ENCODE results near the gene EGLN3. TPM values are rescaled to one million over a fixed set of nuclear protein-coding genes. Genes with fewer than 3 reads are reported as not detected.

The EGLN3 gene
- total RNA-seq, 1 donor from 2014 or later, result 10.3 TPM

DNA sequence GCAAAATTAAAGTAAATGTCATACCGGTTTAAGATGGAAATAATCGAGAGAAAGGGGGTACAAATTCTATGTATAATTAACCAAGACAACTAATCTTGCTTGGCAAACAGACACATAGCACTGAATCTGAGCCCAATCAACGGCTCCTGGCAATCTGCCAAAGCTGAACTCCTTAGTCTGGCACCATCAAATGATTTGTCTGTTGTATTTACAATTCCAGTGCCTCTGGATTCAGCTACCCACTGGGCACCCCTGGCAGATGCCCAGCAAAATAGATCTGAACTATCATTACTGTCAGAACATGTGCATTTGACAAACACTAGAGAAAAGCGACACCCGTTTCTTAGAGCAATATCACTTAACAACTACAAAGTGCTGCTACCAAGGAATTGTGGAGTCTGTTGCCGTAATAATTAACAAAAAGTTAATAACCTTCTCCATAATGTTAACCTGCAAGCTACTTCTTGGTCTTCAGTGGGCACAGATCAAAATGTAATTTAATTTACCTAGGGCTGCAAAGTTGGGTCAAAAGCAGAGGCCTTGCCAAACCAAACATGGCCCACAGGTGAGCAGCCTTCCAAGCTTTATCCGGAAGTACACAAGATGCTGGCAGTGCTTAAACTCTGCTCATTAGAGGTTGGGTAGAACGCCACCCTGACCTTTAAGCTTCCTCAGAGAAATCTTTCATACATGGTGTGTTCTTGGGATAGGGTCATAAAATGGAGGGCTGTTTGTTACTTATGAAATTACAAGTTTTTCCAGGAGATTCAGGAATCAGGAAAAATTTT, 7.6 kb downstream of the EGLN3 start:
- H3K27ac ChIP-seq, result no peak overlapping the region
- H3K4me3 ChIP-seq, result no peak overlapping the region
- no peak for DNase-seq (ENCODE audit: extremely low spot score in 2 of 2)
- TF ChIP-seq POLR2A (IDR thresholded peaks at IDR 0.05) (no peak), POLR2AphosphoS5 (IDR thresholded peaks at IDR 0.05; ENCODE audit: insufficient read depth in 1 of 2, low read depth in 1 of 2) (no peak)
- TF ChIP-seq, protein P1, sequence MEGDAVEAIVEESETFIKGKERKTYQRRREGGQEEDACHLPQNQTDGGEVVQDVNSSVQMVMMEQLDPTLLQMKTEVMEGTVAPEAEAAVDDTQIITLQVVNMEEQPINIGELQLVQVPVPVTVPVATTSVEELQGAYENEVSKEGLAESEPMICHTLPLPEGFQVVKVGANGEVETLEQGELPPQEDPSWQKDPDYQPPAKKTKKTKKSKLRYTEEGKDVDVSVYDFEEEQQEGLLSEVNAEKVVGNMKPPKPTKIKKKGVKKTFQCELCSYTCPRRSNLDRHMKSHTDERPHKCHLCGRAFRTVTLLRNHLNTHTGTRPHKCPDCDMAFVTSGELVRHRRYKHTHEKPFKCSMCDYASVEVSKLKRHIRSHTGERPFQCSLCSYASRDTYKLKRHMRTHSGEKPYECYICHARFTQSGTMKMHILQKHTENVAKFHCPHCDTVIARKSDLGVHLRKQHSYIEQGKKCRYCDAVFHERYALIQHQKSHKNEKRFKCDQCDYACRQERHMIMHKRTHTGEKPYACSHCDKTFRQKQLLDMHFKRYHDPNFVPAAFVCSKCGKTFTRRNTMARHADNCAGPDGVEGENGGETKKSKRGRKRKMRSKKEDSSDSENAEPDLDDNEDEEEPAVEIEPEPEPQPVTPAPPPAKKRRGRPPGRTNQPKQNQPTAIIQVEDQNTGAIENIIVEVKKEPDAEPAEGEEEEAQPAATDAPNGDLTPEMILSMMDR (IDR thresholded peaks at IDR 0.05), result no peak
- intact Hi-C loops (cut with DNase I), result no loop called here
- H3K36me3 ChIP-seq, result no peaks in the 10 kb centered on the region
- H3K9me3 ChIP-seq, result no peaks in the 10 kb centered on the region
- H3K27me3 ChIP-seq, result no peaks in the 10 kb centered on the region
- H3K4me1 ChIP-seq, result peaks cover 5% of the 10 kb centered on the region

DNA sequence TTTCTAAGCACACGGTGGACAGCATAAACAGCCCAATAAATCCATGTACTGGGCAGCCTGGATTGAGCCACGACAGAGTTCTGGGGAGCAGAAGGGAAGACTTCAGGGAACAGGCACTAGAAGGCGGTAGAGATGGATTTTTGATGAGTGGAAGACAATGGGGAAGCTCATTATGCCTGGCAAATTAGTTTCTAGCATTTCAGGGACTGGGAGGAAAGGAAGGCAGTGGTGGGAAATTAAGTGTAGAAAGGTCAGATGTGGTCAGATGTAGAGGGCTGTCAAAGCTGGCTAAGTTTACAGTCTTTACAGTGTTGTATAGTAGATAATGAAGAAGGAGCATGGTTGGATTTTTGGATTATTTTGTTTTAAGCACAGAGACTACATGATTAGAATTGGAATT, 9.2 kb downstream of the EGLN3 start:
- H3K27me3 ChIP-seq, result no peaks in the 10 kb centered on the region
- no peak overlapping the region for H3K4me3 ChIP-seq
- H3K36me3 ChIP-seq, result no peaks in the 10 kb centered on the region
- no peak for TF ChIP-seq POLR2AphosphoS5 (IDR thresholded peaks at IDR 0.05; ENCODE audit: insufficient read depth in 1 of 2, low read depth in 1 of 2)
- TF ChIP-seq POLR2A (IDR thresholded peaks at IDR 0.05), result no peak
- TF ChIP-seq, protein P1 (IDR thresholded peaks at IDR 0.05), result no peak
- H3K9me3 ChIP-seq, result no peaks in the 10 kb centered on the region
- no peak for DNase-seq (ENCODE audit: extremely low spot score in 2 of 2)
- no peak overlapping the region for H3K27ac ChIP-seq
- intact Hi-C loops (cut with DNase I), result no loop called here
- peaks cover 8% of the 10 kb centered on the region for H3K4me1 ChIP-seq

DNA sequence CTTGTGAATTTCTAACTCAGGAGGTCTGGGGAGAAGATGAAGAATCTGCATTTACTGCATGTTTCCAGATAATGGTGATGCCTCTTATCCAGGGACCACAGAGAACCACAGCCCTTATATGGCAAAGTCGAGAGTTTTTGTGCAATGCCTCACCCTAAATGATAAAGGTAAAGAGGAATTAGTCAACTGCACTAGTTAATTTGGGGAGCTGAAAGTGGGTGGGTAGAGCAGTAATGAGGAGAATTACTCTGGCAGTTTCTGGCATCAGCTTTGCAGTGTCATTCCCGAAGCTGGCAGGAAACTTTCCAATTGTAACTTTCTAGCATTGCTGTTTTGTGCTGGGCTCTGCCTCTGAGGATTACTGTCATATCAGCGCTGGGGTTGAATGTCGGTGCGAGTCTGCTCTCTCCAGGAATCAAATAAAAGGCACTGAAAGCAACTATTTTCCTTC, 10.3 kb downstream of the EGLN3 start:
- H3K4me1 ChIP-seq, result peaks cover 8% of the 10 kb centered on the region

DNA sequence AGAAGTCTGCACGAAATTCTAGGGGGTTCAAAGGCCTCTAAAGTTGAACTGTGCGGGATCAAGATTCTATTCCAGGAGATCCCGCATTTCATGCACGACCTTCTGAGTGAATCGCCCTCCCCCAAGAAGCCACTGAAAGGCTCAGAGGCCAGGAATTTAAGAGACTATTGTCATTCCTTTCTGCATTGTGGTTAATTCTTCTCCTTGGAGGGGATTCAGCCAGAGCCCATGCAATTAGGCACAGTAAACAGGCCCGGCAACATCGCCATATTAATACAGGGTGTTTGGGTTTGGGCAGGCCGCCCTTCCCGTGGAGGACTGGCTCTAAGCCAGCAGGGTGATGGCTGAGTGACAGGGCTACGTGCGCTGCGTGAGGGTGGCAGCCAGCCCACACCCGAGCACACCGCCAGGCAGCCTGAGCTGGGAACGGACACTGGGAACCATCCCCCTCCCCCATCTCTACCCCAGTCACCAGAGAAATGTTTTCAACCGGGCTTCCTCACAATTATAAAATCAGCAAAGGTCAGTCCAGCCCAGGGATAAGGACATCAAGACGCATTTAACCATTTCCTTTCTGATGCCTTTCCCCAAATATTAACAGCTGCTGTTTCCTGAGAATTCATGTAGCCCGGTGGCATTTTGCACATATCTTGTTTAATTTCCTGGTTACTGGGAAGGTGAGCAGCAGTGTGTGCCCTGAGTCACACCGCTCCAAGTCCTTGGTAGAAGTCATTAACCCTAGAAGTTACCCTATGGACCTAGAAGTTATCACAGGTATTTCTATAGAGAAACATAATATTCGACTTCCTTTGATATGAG, 12.5 kb downstream of the EGLN3 start:
- Histone ChIP-seq H3K4me3 (peak overlapping the region; percentile 12 to 40), H3K27ac (peak overlapping the region; percentile 2), H3K4me1 (peaks cover 13% of the 10 kb centered on the region), H3K27me3 (no peaks in the 10 kb centered on the region), H3K9me3 (no peaks in the 10 kb centered on the region), H3K36me3 (no peaks in the 10 kb centered on the region)
- intact Hi-C loops (cut with DNase I), result no loop called here
- DNase-seq (ENCODE audit: extremely low spot score in 2 of 2), result no peak
- TF ChIP-seq, protein P1 (IDR thresholded peaks at IDR 0.05), result no peak
- peak; percentile 24 to 43 for TF ChIP-seq POLR2AphosphoS5 (IDR thresholded peaks at IDR 0.05; ENCODE audit: insufficient read depth in 1 of 2, low read depth in 1 of 2)
- no peak for TF ChIP-seq POLR2A (IDR thresholded peaks at IDR 0.05)

More for the DNA sequence above, 10.3 kb downstream of the EGLN3 start:
- Histone ChIP-seq H3K4me3 (no peak overlapping the region), H3K27me3 (no peaks in the 10 kb centered on the region), H3K36me3 (no peaks in the 10 kb centered on the region), H3K27ac (no peak overlapping the region), H3K9me3 (no peaks in the 10 kb centered on the region)
- no peak for DNase-seq (ENCODE audit: extremely low spot score in 2 of 2)
- intact Hi-C loops (cut with DNase I), result no loop called here
- no peak for TF ChIP-seq POLR2A (IDR thresholded peaks at IDR 0.05)
- TF ChIP-seq, protein P1 (IDR thresholded peaks at IDR 0.05), result no peak
- no peak for TF ChIP-seq POLR2AphosphoS5 (IDR thresholded peaks at IDR 0.05; ENCODE audit: insufficient read depth in 1 of 2, low read depth in 1 of 2)
